Neural progenitor cell (in vitro differentiated cells): ENCODE data around the gene TTYH3. TPM values are rescaled to one million over a fixed set of nuclear protein-coding genes. Genes with fewer than 3 reads are reported as not detected.
"Not testable (repeated sequence)": the region's sequence is repeated elsewhere in the genome, so short reads cannot be mapped to it uniquely, and the experiment has no call there.

Experiments used
- DNase-seq: peaks from one replicate; pipeline ENCODE4 v3.0.0-alpha.2; 2016; ENCODE audit warnings: low spot score
- H2AFZ ChIP-seq: fragments of 200-600 bp; sonication (generic); replicated peaks from 2 replicates; pipeline ENCODE4 v1.6.1; 2016; ENCODE audit warnings: antibody characterized with exemption
- H3F3A ChIP-seq: fragments of 200-600 bp; sonication (generic); 2 replicates; pipeline ENCODE4 v1.6.1; 2016; ENCODE audit warnings: antibody characterized with exemption, low read depth
- H3K27ac ChIP-seq: fragments of 200-600 bp; sonication (generic); 2 replicates; pipeline ENCODE4 v1.5.1; 2016; ENCODE audit warnings: mild to moderate bottlenecking
- H3K27me3 ChIP-seq: fragments of 200-600 bp; sonication (generic); 2 replicates; pipeline ENCODE4 v1.6.1; 2016; ENCODE audit warnings: mild to moderate bottlenecking, moderate library complexity
- H3K36me3 ChIP-seq: fragments of 200-600 bp; sonication (generic); 2 replicates; pipeline ENCODE4 v1.5.1; 2016
- H3K4me1 ChIP-seq: fragments of 200-600 bp; sonication (generic); 2 replicates; pipeline ENCODE4 v1.6.1; 2016; ENCODE audit warnings: mixed run types
- H3K4me2 ChIP-seq: fragments of 200-600 bp; sonication (generic); 2 replicates; pipeline ENCODE4 v1.6.1; 2016
- H3K4me3 ChIP-seq: fragments of 200-600 bp; sonication (generic); 2 replicates; pipeline ENCODE4 v1.5.1; 2016
- H3K79me2 ChIP-seq: fragments of 200-600 bp; sonication (generic); 2 replicates; pipeline ENCODE4 v1.6.1; 2016; ENCODE audit warnings: low read depth
- H3K9ac ChIP-seq: fragments of 200-600 bp; sonication (generic); 2 replicates; pipeline ENCODE4 v1.6.1; 2016
- H3K9me3 ChIP-seq: fragments of 200-600 bp; sonication (generic); 2 replicates; pipeline ENCODE4 v1.5.1; 2016; ENCODE audit warnings: low read depth
- H4K20me1 ChIP-seq: fragments of 200-600 bp; sonication (generic); 2 replicates; pipeline ENCODE4 v1.6.1; 2016; ENCODE audit warnings: low read depth
- H3K27ac Mint-ChIP-seq: 3 replicates; pipeline ENCODE4 v1.8.0; 2021; ENCODE audit warnings: mixed read lengths
- H3K27me3 Mint-ChIP-seq: 2 replicates; pipeline ENCODE4 v1.8.0; 2022; ENCODE audit warnings: low read depth, mild to moderate bottlenecking, inconsistent platforms, moderate library complexity, mixed read lengths; ENCODE audit not compliant: insufficient read depth
- H3K36me3 Mint-ChIP-seq: 3 replicates; pipeline ENCODE4 v1.8.0; 2021; ENCODE audit warnings: mixed read lengths
- H3K4me1 Mint-ChIP-seq: 3 replicates; pipeline ENCODE4 v1.8.0; 2021; ENCODE audit warnings: mixed read lengths
- H3K4me3 Mint-ChIP-seq: 3 replicates; pipeline ENCODE4 v1.8.0; 2021; ENCODE audit warnings: mild to moderate bottlenecking, moderate library complexity, mixed read lengths
- H3K9me3 Mint-ChIP-seq: 3 replicates; pipeline ENCODE4 v1.8.0; 2020; ENCODE audit warnings: mixed read lengths
- EZH2 ChIP-seq: fragments of 200-600 bp; sonication (generic); IDR thresholded peaks from 2 replicates; pipeline ENCODE4 v1.6.1; 2017; ENCODE audit warnings: antibody characterized with exemption, mild to moderate bottlenecking, moderate library complexity
- EZH2phosphoT487 ChIP-seq: fragments of 200-600 bp; sonication (generic); IDR thresholded peaks from 2 replicates; pipeline ENCODE4 v1.6.1; 2017; ENCODE audit warnings: antibody characterized with exemption
- total RNA-seq: library from RNA; depleted of rRNA; stranded (reverse); fragments of >200 nt; gene quantifications from 2 replicates; pipeline ENCODE4 v1.2.3, GENCODE V29; 2015; ENCODE audit warnings: low replicate concordance
- TF ChIP-seq, protein P1 (sequence below): fragments of 200-600 bp; sonication (generic); IDR thresholded peaks from 2 replicates; pipeline ENCODE4 v1.5.1; 2017; ENCODE audit warnings: antibody characterized with exemption, mild to moderate bottlenecking

Gene TTYH3
- total RNA-seq, 1 donor from 2014 or later, result 13.2 TPM

DNA sequence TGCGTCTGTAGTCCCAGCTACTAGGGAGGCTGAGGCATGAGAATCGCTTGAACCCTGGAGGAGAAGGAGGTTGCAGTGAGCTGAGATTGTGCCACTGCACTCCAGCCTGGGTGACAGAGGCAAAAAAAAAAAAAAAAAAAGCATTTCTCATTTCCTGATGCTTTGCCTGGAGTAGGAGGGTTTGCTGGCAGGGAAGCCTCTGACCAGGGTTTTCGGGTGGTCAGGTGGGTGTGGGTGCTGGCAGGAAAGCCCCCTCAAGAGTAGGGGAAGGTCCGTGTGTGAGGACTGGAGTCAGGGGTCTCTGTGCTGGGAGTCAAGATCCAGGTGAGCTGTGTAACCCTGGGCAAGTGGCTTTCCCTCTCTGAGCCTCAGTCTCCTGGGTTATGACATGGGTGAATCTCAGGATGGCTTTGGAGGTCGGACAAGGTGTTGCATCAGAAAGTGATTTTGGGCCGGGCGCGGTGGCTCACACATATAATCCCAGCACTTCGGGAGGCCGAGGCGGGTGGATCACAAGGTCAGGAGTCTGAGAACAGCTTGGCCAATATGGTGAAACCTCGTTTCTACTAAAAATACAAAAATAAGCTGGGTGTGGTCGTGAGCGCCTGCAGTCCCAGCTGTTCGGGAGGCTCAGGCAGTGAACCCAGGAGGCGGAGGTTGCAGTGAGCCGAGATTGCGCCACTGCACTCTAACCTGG lies 59.4 kb downstream of the TTYH3 start:
- Mint-ChIP-seq H3K4me3 (no peak overlapping the region), H3K9me3 (peaks cover 2% of the 10 kb centered on the region), H3K27ac (no peak overlapping the region), H3K4me1 (peaks cover 8% of the 10 kb centered on the region), H3K36me3 (no peaks in the 10 kb centered on the region), H3K27me3 (peaks cover 43% of the 10 kb centered on the region)
- H3F3A ChIP-seq, result peaks cover 9% of the 10 kb centered on the region
- H3K9me3 ChIP-seq, result no peaks in the 10 kb centered on the region
- no peak for DNase-seq
- H3K27me3 ChIP-seq, result peaks cover 47% of the 10 kb centered on the region
- no peaks in the 10 kb centered on the region for H3K36me3 ChIP-seq
- H3K4me2 ChIP-seq, result no peak overlapping the region
- peaks cover 8% of the 10 kb centered on the region for H4K20me1 ChIP-seq
- no peak overlapping the region for H3K4me3 ChIP-seq
- H3K79me2 ChIP-seq, result no peaks in the 10 kb centered on the region
- peaks cover 7% of the 10 kb centered on the region for H3K4me1 ChIP-seq
- no peak overlapping the region for H3K9ac ChIP-seq
- no peak overlapping the region for H3K27ac ChIP-seq
- no peak for TF ChIP-seq EZH2phosphoT487
- TF ChIP-seq, protein P1, sequence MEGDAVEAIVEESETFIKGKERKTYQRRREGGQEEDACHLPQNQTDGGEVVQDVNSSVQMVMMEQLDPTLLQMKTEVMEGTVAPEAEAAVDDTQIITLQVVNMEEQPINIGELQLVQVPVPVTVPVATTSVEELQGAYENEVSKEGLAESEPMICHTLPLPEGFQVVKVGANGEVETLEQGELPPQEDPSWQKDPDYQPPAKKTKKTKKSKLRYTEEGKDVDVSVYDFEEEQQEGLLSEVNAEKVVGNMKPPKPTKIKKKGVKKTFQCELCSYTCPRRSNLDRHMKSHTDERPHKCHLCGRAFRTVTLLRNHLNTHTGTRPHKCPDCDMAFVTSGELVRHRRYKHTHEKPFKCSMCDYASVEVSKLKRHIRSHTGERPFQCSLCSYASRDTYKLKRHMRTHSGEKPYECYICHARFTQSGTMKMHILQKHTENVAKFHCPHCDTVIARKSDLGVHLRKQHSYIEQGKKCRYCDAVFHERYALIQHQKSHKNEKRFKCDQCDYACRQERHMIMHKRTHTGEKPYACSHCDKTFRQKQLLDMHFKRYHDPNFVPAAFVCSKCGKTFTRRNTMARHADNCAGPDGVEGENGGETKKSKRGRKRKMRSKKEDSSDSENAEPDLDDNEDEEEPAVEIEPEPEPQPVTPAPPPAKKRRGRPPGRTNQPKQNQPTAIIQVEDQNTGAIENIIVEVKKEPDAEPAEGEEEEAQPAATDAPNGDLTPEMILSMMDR, result no peak
- TF ChIP-seq EZH2, result no peak
- no peak overlapping the region for H2AFZ ChIP-seq

DNA sequence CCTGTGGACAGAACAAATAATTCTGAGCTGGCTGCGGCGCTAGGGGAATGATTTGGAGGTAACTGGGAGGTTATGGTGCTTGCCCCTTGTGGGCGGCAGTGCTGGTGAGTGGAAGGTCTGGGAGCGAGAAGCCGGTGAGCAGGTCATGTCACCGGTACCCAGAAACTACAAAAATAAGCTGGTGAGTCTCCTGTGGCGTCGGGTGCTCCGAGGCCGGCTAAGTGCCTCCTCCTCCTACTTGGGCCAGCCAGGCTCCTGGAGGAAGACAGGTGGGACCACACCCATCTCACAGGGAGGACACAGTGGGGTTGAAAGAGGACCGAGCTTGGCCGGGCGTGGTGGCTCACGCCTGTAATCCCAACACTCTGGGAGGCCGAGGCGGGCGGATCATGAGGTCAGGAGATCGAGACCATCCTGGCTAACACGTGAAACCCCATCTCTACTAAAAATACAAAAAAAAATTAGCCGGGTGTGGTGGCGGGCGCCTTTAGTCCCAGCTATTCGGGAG lies 60.2 kb downstream of the TTYH3 start:
- H3K27me3 Mint-ChIP-seq, result peaks cover 36% of the 10 kb centered on the region
- not testable (repeated sequence) for H3K27ac Mint-ChIP-seq, H4K20me1 ChIP-seq, H3K4me3 ChIP-seq, H3K9me3 ChIP-seq, H3K36me3 Mint-ChIP-seq, H3K9ac ChIP-seq, H3K9me3 Mint-ChIP-seq, DNase-seq, H2AFZ ChIP-seq, H3K36me3 ChIP-seq, H3K4me1 ChIP-seq, H3K4me2 ChIP-seq, H3K27ac ChIP-seq, H3K4me3 Mint-ChIP-seq, H3K79me2 ChIP-seq, H3K4me1 Mint-ChIP-seq, H3F3A ChIP-seq
- H3K27me3 ChIP-seq, result peaks cover 38% of the 10 kb centered on the region

DNA sequence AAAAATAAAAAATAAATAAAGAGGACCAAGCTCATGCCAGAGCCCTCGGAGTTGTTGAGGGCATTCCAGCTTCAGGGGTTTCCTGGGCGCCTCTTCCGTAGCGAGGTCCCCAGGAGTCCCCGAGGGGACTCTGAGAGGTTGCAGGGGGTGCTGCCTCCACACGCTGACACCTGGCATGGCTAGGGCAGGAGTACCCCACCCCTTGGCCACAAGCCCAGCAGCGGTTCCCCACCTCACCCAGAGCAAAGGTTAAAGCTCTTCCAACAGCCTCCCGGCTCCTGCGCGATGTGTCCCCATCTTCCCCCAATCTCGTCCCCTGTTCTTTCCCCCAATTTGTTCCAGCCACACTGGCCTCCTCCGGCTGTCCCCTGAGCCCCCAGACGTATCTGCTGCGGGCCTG lies 60.8 kb downstream of the TTYH3 start:
- H3K4me1 ChIP-seq, result peaks cover 7% of the 10 kb centered on the region
- H3F3A ChIP-seq, result peaks cover 9% of the 10 kb centered on the region
- Mint-ChIP-seq H3K36me3 (no peaks in the 10 kb centered on the region), H3K9me3 (peaks cover 2% of the 10 kb centered on the region), H3K4me1 (peaks cover 8% of the 10 kb centered on the region), H3K4me3 (no peak overlapping the region), H3K27ac (no peak overlapping the region), H3K27me3 (peaks cover 30% of the 10 kb centered on the region)
- TF ChIP-seq, protein P1, result no peak
- no peak for TF ChIP-seq EZH2phosphoT487
- TF ChIP-seq EZH2, result no peak
- H3K27me3 ChIP-seq, result peaks cover 33% of the 10 kb centered on the region
- no peak overlapping the region for H3K4me2 ChIP-seq
- H2AFZ ChIP-seq, result no peak overlapping the region
- H3K79me2 ChIP-seq, result no peaks in the 10 kb centered on the region
- no peak overlapping the region for H3K27ac ChIP-seq
- no peak overlapping the region for H3K9ac ChIP-seq
- peaks cover 8% of the 10 kb centered on the region for H4K20me1 ChIP-seq
- H3K4me3 ChIP-seq, result no peak overlapping the region
- no peak for DNase-seq
- H3K9me3 ChIP-seq, result no peaks in the 10 kb centered on the region
- H3K36me3 ChIP-seq, result no peaks in the 10 kb centered on the region

DNA sequence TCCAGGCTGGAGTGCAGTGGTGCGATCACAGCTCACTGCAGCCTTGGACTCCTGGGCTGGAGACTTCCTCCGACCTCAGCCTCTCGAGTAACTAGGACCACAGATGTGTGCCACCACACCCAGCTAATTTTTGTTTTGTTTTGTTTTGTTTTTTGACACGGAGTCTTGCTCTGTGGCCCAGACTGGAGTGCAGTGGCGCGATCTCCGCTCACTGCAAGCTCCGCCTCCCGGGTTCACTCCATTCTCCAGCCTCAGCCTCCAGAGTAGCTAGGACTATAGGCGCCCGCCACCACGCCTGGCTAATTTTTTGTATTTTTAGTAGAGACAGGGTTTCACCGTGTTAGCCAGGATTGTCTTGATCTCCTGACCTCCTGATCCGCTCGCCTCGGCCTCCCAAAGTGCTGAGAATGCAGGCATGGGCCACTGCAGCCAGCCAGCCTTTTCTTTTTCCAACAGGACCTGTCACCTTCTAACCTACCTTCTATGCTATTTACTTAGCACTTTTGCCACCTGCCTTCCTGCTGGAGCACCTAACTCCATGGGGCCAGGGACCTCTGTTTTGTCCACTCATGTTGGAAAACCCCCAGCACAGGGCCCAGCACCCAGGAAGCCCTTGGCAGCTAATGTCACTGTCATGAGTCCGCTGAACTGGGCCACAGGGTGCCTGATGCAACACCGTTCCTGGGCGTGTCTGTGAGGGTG lies 61.8 kb downstream of the TTYH3 start:
- H3K9me3 ChIP-seq, H3K79me2 ChIP-seq, H3K4me1 Mint-ChIP-seq, H3K4me3 ChIP-seq, H3F3A ChIP-seq, H3K9ac ChIP-seq, H3K27ac ChIP-seq, DNase-seq, H3K4me1 ChIP-seq, H3K36me3 Mint-ChIP-seq, H3K36me3 ChIP-seq, H3K4me3 Mint-ChIP-seq, H3K27ac Mint-ChIP-seq, H4K20me1 ChIP-seq, H3K9me3 Mint-ChIP-seq, H3K4me2 ChIP-seq, H2AFZ ChIP-seq: not testable (repeated sequence)
- peaks cover 27% of the 10 kb centered on the region for H3K27me3 Mint-ChIP-seq
- peaks cover 23% of the 10 kb centered on the region for H3K27me3 ChIP-seq

DNA sequence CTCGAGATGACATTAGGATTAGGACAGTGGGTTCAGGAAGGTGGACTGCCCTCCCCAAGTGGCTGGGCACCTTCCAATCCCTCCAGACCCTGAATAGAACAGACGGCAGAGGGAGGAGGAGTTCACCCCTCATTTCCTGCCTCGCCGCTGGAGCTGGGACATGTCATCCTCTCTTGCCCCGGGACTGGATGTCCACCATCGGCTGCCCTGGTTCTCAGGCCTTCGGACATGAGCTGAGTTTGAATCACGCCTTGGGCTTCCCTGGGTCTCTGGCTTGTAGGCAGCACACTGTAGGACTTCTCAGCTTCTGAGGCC lies 62.3 kb downstream of the TTYH3 start:
- H3K4me2 ChIP-seq, H3K4me3 Mint-ChIP-seq, H3K27ac ChIP-seq, H3K36me3 ChIP-seq, H3K4me3 ChIP-seq, DNase-seq, H3F3A ChIP-seq, H3K4me1 ChIP-seq, H3K79me2 ChIP-seq, H3K9me3 ChIP-seq, H3K36me3 Mint-ChIP-seq, H3K9me3 Mint-ChIP-seq, H3K4me1 Mint-ChIP-seq, H3K9ac ChIP-seq, H4K20me1 ChIP-seq, H3K27ac Mint-ChIP-seq, H2AFZ ChIP-seq: not testable (repeated sequence)
- H3K27me3 ChIP-seq, result peaks cover 17% of the 10 kb centered on the region
- peaks cover 24% of the 10 kb centered on the region for H3K27me3 Mint-ChIP-seq
